Keratinocyte (primary cell): ENCODE measurements around the gene CLPSL1. TPM values are rescaled to one million over a fixed set of nuclear protein-coding genes. Genes with fewer than 3 reads are reported as not detected.

Experiments
- DNase-seq: peaks from one replicate; pipeline ENCODE4 v3.0.0-alpha.2; 2011; ENCODE audit warnings: low read depth, missing footprints, low spot score
- FAIRE-seq: peaks from 2 replicates; lab custom pipeline; 2011; peaks lifted over from hg19 to GRCh38; lab: Jason Lieb, UNC
- H2AFZ ChIP-seq: 2 replicates; pipeline ENCODE4 v1.6.0; 2012; ENCODE audit warnings: low read length, control low read depth, inconsistent platforms; ENCODE audit not compliant: control insufficient read depth
- H3K27ac ChIP-seq: 2 replicates; pipeline ENCODE4 v1.5.1; 2011; ENCODE audit warnings: low read length; ENCODE audit not compliant: control insufficient read depth, insufficient read depth
- H3K27me3 ChIP-seq: 3 replicates; pipeline ENCODE4 v1.6.0; 2011; ENCODE audit warnings: low read length; ENCODE audit not compliant: control insufficient read depth, insufficient read depth; ENCODE audit errors: extremely low read depth
- H3K36me3 ChIP-seq, 2 experiments: 2 replicates in 1 of 2; 3 replicates in 1 of 2; pipeline ENCODE4 v1.5.1; 2011; ENCODE audit warnings: low read length in 2 of 2, mild to moderate bottlenecking in 1 of 2; ENCODE audit not compliant: control insufficient read depth in 2 of 2, insufficient read depth in 2 of 2; ENCODE audit errors: extremely low read depth in 1 of 2
- H3K4me1 ChIP-seq: 3 replicates; pipeline ENCODE4 v1.5.1; 2011; ENCODE audit warnings: low read length; ENCODE audit not compliant: control insufficient read depth, insufficient read depth; ENCODE audit errors: extremely low read depth
- H3K4me2 ChIP-seq: 3 replicates; pipeline ENCODE4 v1.6.0; 2011; ENCODE audit warnings: low read depth, low read length; ENCODE audit not compliant: control insufficient read depth, insufficient read depth; ENCODE audit errors: extremely low read depth
- H3K4me3 ChIP-seq, 3 experiments: fragments of 200-600 bp in 1 of 3; sonication (generic) in 1 of 3; 2 replicates in 2 of 3; 3 replicates in 1 of 3; pipeline ENCODE4 v1.5.1; 2011 to 2016; ENCODE audit warnings: low read length in 3 of 3, mild to moderate bottlenecking in 3 of 3, control low read depth in 2 of 3, inconsistent platforms in 1 of 3, low read depth in 1 of 3, mixed read lengths in 1 of 3, mixed run types in 1 of 3, moderate library complexity in 1 of 3; ENCODE audit not compliant: control insufficient read depth in 2 of 3, insufficient read depth in 2 of 3; ENCODE audit errors: extremely low read depth in 1 of 3
- H3K79me2 ChIP-seq: 2 replicates; pipeline ENCODE4 v1.6.0; 2012; ENCODE audit warnings: low read length; ENCODE audit not compliant: control insufficient read depth, insufficient read depth
- H3K9ac ChIP-seq: 3 replicates; pipeline ENCODE4 v1.6.0; 2011; ENCODE audit warnings: low read length; ENCODE audit not compliant: control insufficient read depth, insufficient read depth; ENCODE audit errors: extremely low read depth
- H3K9me1 ChIP-seq: 3 replicates; pipeline ENCODE4 v1.6.0; 2011; ENCODE audit warnings: low read length; ENCODE audit not compliant: control insufficient read depth, insufficient read depth; ENCODE audit errors: extremely low read depth
- H3K9me3 ChIP-seq: 2 replicates; pipeline ENCODE4 v1.5.1; 2012; ENCODE audit warnings: low read depth, low read length; ENCODE audit not compliant: control insufficient read depth
- H4K20me1 ChIP-seq: 3 replicates; pipeline ENCODE4 v1.6.0; 2011; ENCODE audit warnings: low read length; ENCODE audit not compliant: control insufficient read depth, insufficient read depth; ENCODE audit errors: extremely low read depth
- EZH2 ChIP-seq: IDR thresholded peaks from one replicate; pipeline ENCODE4 v1.6.1; 2012; ENCODE audit warnings: inconsistent platforms, mild to moderate bottlenecking, low read length, moderate library complexity
- dilution Hi-C: fragments of 300-500 bp; cut with MboI; formaldehyde crosslinking; loops from one replicate; pipeline ENCODE4 v1.7.0; 2020; ENCODE audit warnings: low sequenced_read_pairs; ENCODE audit not compliant: extremely low pct_ligation_motif_present
- polyA plus RNA-seq, 5 experiments: library from polyadenylated mRNA; depleted of rRNA in 3 of 5; stranded (reverse) in 3 of 5; stranded (forward) in 1 of 5; unstranded in 1 of 5; fragments of >200 nt; gene quantifications; 1 replicate in 1 of 5; 2 replicates in 3 of 5; 3 replicates in 1 of 5; pipeline versions ENCODE4 v1.2.1 to v1.2.3, GENCODE V29; 2011 to 2012; ENCODE audit warnings: missing spikeins in 2 of 5, low read depth in 1 of 5, low replicate concordance in 1 of 5
- TF ChIP-seq, protein P1 (sequence below), 3 experiments: IDR thresholded peaks in 1 of 3; conservative IDR thresholded peaks in 1 of 3; optimal IDR thresholded peaks in 1 of 3; 2 replicates in 2 of 3; 3 replicates in 1 of 3; pipeline versions ENCODE3 to v1.5.1; 2011; ENCODE audit warnings: low read length in 3 of 3, mild to moderate bottlenecking in 3 of 3, moderate library complexity in 2 of 3, control low read depth in 1 of 3, inconsistent platforms in 1 of 3; ENCODE audit not compliant: insufficient read depth in 2 of 3; ENCODE audit errors: extremely low read depth in 1 of 3

CLPSL1 gene
- polyA plus RNA-seq, 1 donor (not counting 4 experiments of a cell fraction or from before 2014, with no cell fraction given) = not detected

DNA sequence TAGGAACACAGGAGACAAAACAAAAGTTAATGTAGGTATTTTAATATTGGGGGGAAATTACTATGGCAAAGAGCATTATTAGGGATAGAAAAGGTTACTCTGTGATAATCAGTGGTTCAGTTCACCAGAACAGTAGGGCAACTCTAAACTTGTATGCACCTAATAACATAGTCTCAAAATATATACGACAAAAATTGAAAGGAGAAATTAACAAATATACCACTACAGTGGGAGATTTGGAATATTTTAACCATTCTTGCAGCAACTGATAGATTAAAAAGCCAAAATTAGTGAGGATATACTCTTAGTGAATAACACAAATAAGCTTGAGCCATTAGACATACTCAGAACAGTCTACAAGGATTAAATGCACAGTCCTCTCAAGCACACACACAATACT, 32.9 kb upstream of the CLPSL1 start:
- Histone ChIP-seq H2AFZ (no peak overlapping the region), H3K9me1 (no peaks in the 10 kb centered on the region), H3K9me3 (no peaks in the 10 kb centered on the region), H3K79me2 (no peaks in the 10 kb centered on the region), H3K4me2 (no peak overlapping the region), H4K20me1 (no peaks in the 10 kb centered on the region), H3K4me1 (no peaks in the 10 kb centered on the region), H3K27me3 (no peaks in the 10 kb centered on the region), H3K9ac (no peak overlapping the region), H3K4me3 (no peak overlapping the region), H3K27ac (no peak overlapping the region), H3K36me3 (no peaks in the 10 kb centered on the region)
- DNase-seq = no peak
- TF ChIP-seq EZH2 = no peak
- TF ChIP-seq, protein P1, sequence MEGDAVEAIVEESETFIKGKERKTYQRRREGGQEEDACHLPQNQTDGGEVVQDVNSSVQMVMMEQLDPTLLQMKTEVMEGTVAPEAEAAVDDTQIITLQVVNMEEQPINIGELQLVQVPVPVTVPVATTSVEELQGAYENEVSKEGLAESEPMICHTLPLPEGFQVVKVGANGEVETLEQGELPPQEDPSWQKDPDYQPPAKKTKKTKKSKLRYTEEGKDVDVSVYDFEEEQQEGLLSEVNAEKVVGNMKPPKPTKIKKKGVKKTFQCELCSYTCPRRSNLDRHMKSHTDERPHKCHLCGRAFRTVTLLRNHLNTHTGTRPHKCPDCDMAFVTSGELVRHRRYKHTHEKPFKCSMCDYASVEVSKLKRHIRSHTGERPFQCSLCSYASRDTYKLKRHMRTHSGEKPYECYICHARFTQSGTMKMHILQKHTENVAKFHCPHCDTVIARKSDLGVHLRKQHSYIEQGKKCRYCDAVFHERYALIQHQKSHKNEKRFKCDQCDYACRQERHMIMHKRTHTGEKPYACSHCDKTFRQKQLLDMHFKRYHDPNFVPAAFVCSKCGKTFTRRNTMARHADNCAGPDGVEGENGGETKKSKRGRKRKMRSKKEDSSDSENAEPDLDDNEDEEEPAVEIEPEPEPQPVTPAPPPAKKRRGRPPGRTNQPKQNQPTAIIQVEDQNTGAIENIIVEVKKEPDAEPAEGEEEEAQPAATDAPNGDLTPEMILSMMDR (optimal IDR thresholded peaks at IDR 0.05 in 1 of 3, IDR thresholded peaks at IDR 0.05 in 1 of 3, conservative IDR thresholded peaks at IDR 0.05 in 1 of 3; ENCODE audit: extremely low read depth in 1 of 3, insufficient read depth in 2 of 3, low read length in 3 of 3) = no peak
- FAIRE-seq = no peak
- dilution Hi-C loops = loop anchor here (25.0 kb wide), 1 partner anchor 186 kb away; no protein-coding TSS in a partner anchor

DNA sequence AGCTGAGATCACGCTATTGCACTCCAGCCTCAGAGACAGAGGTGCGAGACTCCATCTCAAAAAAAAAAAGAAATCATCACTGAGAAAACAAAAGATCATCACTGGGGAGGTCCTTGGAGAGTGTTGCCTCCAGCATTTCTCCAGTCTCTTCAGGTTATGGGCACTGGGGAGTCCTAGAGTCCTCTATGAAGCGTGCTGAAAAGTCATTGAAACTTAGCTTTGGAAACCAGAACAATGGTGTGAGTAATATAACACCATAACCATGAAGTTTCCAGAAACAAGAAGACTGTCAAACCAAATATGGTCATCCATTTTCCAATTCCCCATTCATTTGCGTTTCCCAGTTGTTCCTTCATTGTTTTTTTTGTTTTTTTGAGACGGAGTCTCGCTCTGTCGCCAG, 30.3 kb upstream of the CLPSL1 start:
- no peak overlapping the region for H3K9ac ChIP-seq
- TF ChIP-seq EZH2 = no peak
- TF ChIP-seq, protein P1 (optimal IDR thresholded peaks at IDR 0.05 in 1 of 3, IDR thresholded peaks at IDR 0.05 in 1 of 3, conservative IDR thresholded peaks at IDR 0.05 in 1 of 3; ENCODE audit: extremely low read depth in 1 of 3, insufficient read depth in 2 of 3, low read length in 3 of 3) = no peak
- no peaks in the 10 kb centered on the region for H3K27me3 ChIP-seq
- no peak overlapping the region for H3K4me2 ChIP-seq
- no peak overlapping the region for H2AFZ ChIP-seq
- H3K4me1 ChIP-seq = no peaks in the 10 kb centered on the region
- no peak overlapping the region for H3K27ac ChIP-seq
- DNase-seq = no peak
- H3K36me3 ChIP-seq = no peaks in the 10 kb centered on the region
- H3K79me2 ChIP-seq = no peaks in the 10 kb centered on the region
- H3K4me3 ChIP-seq = no peak overlapping the region
- no peaks in the 10 kb centered on the region for H3K9me3 ChIP-seq
- H4K20me1 ChIP-seq = no peaks in the 10 kb centered on the region
- H3K9me1 ChIP-seq = no peaks in the 10 kb centered on the region
- no peak for FAIRE-seq
- dilution Hi-C loops = no loop called here
